ENCODE measurements around the gene CYB5R4.
"Not testable (repeated sequence)": the region's sequence is repeated elsewhere in the genome, so short reads cannot be mapped to it uniquely, and the experiment has no call there.

Gene CYB5R4

DNA sequence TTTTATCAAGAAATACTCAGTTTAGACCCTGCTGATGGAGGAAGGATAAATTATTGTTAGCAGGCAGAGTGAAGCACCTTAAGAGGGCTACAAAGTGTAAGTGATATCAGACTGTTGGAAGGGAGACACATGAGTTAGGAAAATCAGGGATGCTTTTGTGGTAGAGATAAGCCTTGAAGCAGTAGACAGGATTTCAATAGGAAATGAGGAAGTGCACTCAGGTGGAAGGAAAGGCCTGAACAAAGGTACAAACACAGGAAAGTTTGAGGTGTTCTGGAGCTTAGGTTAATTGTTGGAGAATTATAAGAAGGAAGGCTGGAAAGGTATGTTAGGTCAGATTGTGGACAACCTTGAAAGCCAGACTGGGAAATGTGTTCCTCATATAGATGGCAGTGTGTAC, 7.6 kb downstream of the CYB5R4 start:
- DNase-seq (ENCODE audit: low read depth) = no peak

DNA sequence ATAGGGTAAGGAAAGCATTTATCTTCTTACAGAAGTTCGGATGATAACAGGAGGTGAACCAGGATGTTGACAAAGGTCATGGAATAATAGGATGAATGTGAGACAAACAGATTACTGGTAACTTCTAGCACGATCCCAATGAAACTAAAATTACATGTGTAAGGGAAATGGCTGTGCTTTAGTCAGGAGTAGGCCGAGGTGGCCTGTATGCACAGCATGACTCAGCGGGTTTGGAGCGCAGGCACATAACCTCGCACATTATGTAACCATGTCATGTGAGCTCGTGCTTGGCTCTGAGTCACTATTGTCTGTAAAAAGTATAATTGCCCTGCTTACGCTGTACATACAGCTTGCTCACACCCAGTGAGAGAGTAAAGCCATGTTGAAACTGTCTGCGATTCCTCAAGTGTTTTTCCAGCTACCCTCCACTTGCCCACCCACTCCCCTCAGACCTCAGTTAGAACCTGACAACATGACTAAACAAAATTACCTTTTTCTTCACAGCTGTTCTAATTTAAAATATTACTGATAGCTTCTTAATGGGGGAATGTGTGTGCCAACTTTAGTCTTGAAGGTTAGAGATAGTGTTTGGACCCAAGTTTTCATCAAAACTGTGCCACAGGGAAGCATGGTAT, 8.2 kb downstream of the CYB5R4 start:
- no peak for DNase-seq (ENCODE audit: low read depth)

DNA sequence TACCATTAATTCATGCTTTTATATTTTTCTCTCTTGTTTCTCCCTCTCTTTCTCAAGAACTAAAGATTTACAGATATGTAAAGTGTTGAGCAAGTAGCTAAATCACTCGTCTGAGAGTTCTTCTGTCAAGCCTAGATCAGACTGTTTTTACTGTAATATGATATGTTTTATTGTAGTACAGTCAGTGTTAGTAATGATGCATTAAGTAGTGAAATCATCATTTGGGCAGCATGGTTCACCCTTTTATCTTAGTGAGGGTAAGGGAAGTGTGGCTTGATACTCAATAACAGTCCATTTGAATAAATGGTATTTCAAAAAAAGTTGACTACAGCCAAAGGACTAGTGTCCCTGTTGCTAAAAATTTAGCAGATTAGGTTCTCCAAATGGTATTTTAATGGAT, 9.2 kb downstream of the CYB5R4 start:
- no peak for DNase-seq (ENCODE audit: low read depth)

DNA sequence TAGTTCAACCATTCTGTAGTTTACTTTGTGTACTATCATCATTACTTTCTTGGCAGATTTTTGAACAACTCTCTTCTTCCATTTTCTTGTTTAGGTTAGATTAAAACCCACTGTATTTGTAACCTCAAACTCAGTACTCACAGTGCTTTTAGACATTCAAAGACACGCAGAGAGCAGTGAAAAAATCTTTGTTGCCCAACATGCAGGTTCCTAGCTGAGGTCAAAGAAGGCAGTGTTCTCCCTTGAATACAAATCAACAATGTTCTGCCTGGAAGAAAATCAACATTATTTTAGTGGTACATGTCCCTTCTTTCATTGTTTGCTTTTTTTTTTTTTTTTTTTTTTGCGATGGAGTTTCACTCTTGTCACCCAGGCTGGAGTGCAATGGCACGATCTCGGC, 11.2 kb downstream of the CYB5R4 start:
- DNase-seq (ENCODE audit: low read depth) = no peak

DNA sequence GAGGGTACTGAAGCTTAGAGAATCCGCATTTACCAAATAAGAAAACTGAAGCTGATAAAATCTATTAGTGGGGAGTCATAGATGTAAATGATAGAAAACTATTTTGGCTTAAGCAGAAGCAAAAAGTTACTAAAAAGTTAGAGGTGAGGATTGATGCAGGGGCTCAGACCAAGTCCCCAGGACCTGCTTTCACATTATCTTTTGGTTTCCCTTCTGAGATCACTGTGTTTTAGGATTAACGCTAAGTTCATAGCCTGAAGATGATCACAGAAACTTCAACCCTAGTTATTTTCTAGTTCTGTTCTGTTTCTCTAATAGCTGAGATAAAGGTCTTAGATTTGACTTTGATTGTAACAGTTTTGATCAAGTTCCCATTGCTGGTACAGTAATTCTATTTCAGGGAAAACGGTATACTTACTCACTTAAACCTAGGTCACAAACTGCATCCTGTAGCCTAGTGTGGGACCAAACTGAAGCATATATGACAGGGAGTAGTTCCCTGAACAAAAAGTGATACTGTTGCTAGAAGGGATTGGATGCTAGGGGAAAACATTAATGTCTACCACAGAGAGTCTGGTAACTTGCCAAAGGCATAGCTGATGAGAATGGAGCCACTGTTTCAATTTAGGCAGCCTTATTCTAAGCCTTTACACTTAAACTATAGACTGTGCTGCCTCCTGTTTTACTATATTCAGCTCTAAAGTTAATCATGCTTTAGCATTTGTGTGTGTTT, 13.1 kb downstream of the CYB5R4 start:
- no peak for DNase-seq (ENCODE audit: low read depth)

DNA sequence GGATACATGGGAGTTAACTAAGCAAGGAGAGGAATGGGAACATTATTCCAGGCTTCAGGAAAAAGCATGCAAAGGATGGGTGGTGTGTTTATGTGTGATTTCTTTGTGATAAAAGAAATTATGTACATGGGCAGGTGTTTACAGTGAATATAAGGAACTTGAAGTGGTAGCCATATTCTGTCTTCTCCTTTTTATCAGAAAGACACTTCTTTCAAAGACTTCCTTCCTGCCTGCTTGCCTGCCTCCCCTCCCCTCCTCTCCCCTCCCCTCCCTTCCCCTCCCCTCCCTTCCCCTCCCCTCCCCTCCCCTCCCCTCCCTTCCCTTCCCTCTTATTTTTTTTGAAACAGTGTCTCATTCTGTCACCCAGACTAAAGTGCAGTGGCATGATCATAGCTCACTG, 14.4 kb downstream of the CYB5R4 start:
- DNase-seq (ENCODE audit: low read depth) = no peak

DNA sequence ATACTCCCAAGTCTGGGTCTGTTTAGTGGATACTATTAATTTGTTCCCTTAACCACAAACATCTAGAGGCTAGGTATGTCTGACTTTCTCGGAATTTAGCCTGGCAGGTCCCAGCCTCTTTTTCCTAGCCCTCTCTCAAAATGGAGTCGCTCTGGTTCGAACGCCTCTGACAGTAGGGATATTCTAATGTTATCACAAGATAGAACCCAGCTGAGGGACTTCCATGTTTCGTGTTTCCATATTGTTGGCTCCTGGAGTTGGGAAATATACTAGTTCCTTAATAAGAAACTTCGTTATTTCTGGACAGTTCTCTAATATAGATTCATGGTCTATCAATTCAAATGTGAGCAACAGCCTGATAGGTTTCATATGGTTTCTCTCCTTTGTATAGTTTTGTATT, 16.4 kb downstream of the CYB5R4 start:
- DNase-seq (ENCODE audit: low read depth) = no peak

DNA sequence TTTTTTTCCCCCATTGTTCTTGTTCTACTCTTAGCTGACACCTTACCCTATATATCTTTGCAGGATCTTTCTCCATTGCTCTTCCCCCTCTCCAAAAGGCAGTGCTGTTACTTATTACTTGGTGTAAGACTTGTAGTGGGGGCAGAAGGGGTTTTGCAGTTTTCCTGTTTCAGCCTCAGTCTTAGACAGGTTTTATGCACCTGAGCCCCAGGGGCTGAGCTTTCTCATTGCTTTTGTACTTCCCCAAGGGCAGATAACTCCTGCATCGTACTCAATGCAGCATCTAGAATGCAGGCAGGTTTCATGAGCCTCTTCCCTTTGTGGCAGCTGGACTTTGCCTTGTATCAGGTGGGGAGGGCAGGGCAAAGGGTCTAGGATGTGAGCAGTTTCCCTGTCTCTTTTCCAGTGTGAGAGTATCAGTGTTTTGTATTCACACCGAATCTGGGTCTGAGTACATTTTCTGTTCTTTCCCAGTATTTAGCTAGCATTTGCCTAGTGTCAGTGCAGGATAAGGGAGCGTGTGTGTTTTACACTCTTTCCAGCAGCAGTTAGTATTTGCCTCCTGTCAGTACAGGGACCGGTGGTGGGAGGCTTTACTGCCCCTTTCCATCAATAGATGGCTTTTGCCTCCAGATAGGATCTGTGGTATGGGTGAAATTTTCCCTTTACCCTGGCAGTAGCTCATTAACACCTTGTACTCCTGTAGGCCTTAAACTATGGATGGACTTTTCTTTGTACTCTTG, 19.6 kb downstream of the CYB5R4 start:
- no peak for DNase-seq (ENCODE audit: low read depth)

DNA sequence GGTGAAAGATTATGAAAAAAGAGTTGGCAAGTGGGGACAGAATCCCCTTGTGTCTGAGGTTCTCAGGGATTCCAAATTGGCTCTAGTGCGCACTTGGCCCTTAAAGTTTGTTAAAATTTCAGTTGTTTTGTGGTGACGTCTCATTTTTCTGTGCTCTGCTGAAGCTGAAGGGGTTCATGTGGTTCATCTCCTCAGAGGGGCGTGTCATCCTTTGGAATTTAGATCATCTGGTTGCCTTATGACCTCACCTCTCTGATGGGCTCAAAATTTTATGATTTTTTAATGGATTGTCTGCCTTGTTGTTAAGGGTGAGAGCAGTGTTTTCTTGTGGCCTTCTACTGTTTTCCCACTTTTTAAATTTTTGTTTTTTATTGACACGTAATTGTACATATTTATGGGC, 20.3 kb downstream of the CYB5R4 start:
- DNase-seq (ENCODE audit: low read depth) = no peak

DNA sequence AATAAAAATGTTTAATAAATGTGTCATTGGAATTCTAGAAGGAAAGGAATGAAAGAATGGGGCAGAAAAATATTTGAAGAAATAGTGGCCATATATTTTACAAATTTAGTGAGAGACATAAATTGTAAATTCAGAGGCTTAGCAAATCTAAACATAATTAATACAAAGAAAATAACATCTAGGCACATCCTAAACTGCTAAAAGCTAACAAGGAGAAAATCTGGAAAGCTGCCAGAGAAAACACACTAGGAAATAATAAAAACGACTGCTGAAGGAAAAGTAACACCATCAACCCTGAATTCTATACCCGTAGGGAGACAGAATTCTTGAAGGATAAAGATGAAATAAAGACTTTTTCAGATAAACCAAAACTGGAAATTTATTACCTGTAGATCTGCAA, 23.8 kb downstream of the CYB5R4 start:
- no peak for DNase-seq (ENCODE audit: low read depth)

DNA sequence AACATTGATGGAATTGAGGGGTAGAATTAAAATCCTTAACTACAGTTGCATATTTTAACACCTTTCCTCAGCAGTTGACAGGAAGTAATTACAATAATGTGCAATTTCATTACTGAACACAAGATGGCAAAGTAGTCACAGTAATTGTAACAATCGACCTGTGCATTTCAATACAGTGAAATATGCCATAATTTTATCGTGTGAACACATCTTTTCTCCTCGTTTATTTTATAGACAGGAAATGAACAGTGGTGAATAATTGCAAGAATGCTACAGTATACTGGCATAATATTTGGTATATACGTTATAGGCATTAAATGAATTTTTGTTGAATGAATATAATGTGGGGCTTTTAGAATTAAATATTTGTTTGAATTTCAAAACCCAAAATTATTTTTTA, 25.0 kb downstream of the CYB5R4 start:
- no peak for DNase-seq (ENCODE audit: low read depth)

DNA sequence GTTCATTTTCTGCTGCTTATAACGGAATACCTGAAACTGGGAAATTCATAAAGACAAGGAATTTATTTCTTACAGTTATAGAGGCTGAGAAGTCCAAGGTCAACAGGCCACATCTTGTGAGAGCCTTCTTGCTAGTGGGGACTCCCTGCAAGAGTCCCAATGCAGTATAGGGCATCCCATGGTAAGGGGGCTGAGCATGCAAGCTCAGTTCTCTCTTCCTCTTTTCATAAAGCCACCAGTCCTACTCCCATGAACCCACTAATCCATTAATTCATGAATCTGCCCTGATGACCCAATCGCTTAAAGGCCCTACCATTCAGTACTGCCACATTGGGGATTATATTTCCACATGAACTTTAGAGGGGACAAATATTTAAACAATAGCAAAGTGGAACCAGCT, 26.5 kb downstream of the CYB5R4 start:
- DNase-seq (ENCODE audit: low read depth) = no peak

DNA sequence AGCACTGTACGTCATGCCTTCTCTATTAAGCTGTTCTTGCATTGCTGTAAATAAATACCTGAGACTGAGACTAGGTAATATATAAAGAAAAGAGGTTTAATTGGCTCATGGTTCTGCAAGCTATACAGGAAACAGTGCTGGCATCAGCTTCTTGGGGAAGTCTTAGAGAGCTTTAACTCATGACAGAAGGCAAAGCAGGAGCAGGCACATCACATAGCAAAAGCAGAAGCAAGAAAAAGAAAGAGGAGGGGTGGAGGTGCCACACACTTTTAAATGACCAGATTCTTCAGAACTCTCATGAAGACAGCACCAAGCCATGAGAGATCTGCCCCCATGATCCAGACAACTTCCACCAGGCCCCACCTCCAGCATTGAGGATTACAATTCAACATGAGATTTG, 30.1 kb downstream of the CYB5R4 start:
- DNase-seq (ENCODE audit: low read depth) = no peak

DNA sequence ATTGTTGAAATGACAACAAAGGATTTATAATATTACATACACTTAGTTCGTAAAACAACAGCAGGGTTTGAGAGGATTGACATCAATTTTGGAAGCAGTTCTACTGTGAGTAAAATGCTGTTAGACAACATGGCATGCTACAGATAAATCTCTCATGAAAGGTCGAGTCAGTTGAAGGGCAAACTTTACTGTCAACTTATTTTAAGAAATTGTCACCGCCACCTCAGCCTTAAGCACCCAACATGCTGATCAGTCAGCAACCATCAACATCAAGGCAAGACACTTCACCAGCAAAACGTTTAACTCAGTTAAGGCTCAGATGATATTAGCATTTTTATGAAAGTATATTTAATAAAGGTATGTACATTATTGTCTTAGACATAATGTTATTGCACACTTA, 31.0 kb downstream of the CYB5R4 start:
- no peak for DNase-seq (ENCODE audit: low read depth)

DNA sequence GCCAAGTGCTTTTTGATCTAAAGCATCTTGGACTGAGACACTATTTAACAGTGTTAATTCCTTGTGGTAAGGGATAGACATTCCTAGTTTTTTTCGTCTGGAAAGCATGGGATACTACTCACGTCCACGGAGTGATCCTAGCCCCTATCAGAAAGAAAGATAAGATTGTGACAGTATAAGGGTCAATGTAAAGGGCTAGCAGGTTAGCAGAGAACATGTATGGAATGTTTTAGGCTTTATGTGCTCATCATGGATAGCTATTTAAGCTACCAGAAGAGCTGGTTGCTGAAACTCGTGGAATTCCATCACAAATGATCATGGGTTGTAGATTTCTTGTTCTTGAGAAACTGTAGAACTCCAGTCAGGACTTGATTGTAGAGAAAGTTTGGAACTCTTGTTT, 32.1 kb downstream of the CYB5R4 start:
- DNase-seq (ENCODE audit: low read depth) = no peak

DNA sequence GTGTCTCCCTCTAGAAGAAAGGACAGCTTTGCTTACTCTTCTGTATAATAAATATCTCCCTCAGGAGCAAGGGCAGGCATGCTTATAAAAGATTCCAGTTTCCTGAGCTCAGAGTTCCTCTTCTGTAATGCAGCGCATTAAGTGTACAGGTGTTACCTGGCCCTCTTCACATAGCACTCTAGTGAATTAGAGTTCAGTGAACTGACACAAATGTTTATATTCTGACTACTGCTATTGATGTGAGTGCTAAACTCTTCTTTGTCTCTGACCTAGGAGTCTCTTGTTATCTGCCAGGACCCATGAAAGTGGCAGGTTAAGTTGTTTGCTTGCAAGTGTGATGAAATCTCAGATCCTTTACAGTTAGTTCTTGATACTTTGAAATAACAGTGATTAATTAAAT, 33.5 kb downstream of the CYB5R4 start:
- DNase-seq (ENCODE audit: low read depth) = no peak

DNA sequence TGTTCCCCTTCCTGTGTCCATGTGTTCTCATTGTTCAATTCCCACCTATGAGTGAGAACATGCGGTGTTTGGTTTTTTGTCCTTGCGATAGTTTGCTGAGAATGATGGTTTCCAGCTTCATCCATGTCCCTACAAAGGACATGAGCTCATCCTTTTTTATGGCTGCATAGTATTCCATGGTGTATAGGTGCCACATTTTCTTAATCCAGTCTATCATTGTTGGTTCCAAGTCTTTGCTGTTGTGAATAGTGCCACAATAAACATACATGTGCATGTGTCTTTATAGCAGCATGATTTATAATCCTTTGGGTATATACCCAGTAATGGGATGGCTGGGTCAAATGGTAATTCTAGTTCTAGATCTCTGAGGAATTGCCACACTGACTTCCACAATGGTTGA, 37.6 kb downstream of the CYB5R4 start:
- not testable (repeated sequence) for DNase-seq (ENCODE audit: low read depth)

DNA sequence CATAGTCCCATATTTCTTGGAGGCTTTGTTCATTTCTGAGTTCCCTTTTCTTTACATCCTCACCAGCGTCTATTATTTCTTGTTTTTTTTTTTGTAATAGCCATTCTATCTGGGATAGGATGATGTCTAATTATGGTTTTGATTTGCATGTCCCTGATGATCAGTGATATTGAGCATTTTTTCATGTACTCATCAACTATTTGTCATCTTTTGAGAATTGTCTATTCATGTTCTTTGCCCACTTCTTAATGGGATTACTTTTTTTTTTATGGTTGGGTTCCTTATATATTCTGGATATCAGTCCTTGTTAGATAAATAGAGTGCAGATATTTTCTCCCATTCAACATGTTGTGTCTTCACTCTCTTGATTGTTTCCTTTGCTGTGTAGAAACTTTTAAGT, 42.1 kb downstream of the CYB5R4 start:
- no peak for DNase-seq (ENCODE audit: low read depth)

DNA sequence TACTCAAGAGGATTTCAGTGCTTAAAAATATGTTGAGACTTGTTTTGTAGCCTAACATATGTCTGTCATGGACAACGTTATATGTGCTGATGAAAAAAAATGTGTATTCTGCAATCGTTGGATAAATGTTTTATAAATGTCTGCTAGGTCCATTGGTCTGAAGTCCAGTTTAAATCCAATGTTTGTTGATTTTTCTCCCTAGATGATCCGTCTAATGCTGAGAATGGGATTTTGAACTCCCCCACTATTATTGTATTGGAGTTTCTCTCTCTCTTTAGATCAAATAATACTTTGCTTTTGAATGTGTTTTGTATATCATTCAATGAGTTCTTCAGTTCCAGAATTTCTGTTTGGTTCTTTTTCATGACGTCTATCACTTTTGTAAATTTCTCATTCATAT, 44.9 kb downstream of the CYB5R4 start:
- no peak for DNase-seq (ENCODE audit: low read depth)

DNA sequence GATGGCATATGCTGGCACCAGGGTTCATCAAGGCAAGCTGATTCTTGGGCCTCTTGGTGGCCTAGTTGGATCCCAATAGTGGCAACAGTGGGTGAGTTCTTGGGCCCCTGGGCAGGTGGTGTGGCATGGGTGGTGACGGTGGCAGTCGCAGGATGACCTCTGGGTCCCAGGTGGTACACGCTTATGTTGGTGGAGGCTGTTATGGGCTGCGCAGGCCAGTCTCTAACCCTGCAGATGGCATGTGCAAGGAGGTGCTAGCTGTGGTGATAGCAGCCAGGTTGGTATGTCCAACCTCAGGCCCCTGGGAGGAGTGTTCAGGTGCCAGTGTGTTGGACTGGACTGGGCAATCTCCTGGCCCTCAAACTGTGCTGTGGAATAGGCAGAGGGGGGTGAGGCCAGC, 46.2 kb downstream of the CYB5R4 start:
- DNase-seq (ENCODE audit: low read depth) = no peak

DNA sequence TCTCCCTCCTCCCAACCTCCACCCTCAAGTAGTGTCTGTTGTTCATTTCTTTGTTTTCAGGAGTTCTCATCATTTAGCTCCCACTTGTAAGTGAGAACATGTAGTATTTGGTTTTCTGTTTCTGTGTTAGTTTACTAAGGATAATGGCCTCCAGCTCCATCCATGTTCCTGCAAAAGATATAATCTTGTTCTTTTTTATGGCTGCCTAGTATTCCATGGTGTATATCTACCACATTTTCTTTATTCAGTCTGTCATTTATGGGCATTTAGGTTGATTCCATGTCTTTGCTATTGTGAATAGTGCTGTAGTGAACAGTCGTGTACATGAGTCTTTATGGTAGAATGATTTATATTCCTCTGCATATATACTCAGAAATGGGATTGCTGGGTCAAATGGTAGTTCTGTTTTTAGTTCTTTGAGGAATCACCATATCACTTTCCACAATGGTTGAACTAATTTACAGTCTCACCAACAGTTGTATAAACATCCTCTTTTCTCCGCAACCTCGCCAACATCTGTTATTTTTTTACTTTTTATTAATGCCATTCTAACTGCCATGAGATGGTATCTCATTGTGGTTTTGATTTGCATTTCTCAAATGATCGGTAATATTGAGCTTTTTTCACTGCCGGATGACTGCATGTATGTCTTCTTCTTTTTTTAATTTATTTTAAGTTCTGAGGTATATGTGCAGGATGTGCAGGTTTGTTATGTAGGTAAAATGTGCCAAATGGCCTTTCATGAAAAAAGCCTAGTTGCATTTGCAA, 48.3 kb downstream of the CYB5R4 start:
- not testable (repeated sequence) for DNase-seq (ENCODE audit: low read depth)

DNA sequence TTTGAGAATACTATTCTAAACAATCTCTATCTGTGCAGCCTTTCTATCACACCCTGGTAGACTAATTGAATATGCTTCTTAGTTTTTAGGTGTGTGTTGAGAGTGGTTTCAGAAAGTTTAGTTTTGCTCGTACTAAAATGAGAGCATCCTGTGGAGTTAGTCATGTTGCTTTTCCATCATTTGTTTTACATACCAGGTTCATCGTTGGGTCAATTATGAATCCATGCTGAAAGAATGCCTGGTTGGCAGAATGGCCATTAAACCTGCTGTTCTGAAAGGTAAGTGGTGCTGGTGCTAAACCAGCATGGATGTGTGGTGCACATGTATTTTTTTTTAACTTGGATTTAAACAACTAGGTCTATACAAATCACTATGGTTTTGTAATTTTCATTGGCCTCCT, 49.3 kb downstream of the CYB5R4 start:
- DNase-seq (ENCODE audit: low read depth) = no peak

DNA sequence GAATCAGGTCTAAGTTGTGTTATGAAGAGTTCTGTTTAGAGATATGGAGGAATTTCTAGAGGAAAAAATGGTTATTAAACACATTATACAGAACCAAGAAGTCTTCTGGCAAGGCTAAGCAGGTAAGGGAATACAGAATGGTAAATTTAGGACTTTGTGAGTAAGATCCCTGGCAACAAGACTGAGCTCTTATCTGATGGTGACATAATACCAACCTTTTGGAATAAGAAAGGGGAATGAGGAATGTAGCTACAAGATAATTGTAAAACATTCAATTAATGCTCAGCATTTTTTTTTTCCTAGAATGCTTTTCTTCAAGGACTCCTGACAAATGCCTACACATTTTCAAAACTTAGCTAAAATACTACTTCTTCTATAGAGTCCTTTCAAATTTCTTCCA, 51.8 kb downstream of the CYB5R4 start:
- no peak for DNase-seq (ENCODE audit: low read depth)

Data from stimulated activated CD8-positive, alpha-beta memory T cell treated with anti-CD3 and anti-CD28 coated beads, Interleukin-7, amount 100 ng/mL, for 24 hours (primary cell).